Measurements from ENCODE around the gene MRPS6.

The MRPS6 gene

DNA sequence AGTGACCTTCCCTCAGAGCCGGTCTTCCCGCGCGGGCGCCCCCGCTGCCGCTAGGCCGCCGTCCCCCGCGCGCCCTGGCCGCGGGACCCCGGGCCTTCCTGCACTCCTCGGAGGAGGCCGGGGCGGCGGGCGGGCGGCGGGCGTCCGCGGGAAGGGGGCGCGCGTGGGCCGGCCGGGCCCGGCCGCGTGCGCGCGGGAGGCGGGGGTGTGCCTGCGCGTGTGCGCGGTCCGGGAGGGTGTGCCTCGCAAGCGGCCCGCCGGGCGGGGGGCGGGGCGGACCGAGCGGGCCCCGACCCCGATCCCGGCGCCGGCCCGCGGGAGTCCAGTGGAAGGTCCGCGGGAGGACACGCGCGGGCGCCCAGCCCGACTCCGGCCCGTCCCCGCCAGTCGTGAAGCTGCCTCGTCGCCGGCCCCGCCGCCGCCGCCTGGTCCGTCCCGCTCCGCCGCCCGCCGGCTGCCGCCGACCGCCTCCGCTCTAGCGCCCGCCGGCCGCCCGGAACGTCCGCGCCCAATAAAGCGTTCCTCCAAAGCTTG is 438 bp downstream of the MRPS6 start:
- TF ChIP-seq, protein P1, sequence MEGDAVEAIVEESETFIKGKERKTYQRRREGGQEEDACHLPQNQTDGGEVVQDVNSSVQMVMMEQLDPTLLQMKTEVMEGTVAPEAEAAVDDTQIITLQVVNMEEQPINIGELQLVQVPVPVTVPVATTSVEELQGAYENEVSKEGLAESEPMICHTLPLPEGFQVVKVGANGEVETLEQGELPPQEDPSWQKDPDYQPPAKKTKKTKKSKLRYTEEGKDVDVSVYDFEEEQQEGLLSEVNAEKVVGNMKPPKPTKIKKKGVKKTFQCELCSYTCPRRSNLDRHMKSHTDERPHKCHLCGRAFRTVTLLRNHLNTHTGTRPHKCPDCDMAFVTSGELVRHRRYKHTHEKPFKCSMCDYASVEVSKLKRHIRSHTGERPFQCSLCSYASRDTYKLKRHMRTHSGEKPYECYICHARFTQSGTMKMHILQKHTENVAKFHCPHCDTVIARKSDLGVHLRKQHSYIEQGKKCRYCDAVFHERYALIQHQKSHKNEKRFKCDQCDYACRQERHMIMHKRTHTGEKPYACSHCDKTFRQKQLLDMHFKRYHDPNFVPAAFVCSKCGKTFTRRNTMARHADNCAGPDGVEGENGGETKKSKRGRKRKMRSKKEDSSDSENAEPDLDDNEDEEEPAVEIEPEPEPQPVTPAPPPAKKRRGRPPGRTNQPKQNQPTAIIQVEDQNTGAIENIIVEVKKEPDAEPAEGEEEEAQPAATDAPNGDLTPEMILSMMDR (IDR thresholded peaks at IDR 0.05; ENCODE audit: unreplicated experiment in 3 of 3) = no peak
- H3K27ac Mint-ChIP-seq = peak overlapping the region; percentile 81 to 96 (median 91)
- peaks cover 22% of the 10 kb centered on the region for H3K36me3 Mint-ChIP-seq (ENCODE audit: low read depth)
- peak overlapping the region; percentile 97 to 98 (median 97) for H3K4me3 Mint-ChIP-seq
- H3K4me1 Mint-ChIP-seq = peaks cover 45% of the 10 kb centered on the region
- no peaks in the 10 kb centered on the region for H3K9me3 Mint-ChIP-seq
- no peaks in the 10 kb centered on the region for H3K27me3 Mint-ChIP-seq (ENCODE audit: low read depth)

- Mint-ChIP-seq H3K4me1 (peaks cover 47% of the 10 kb centered on the region), H3K4me3 (peak overlapping the region; percentile 97 to 98 (median 97)), H3K27me3 (ENCODE audit: low read depth) (no peaks in the 10 kb centered on the region), H3K27ac (peak overlapping the region; percentile 81 to 96 (median 91)), H3K9me3 (no peaks in the 10 kb centered on the region), H3K36me3 (ENCODE audit: low read depth) (peaks cover 25% of the 10 kb centered on the region)
- TF ChIP-seq, protein P1 (IDR thresholded peaks at IDR 0.05; ENCODE audit: unreplicated experiment in 3 of 3) = no peak
These were observed 1.1 kb downstream of the MRPS6 start for GRCh38 chr21:34074283-34075090.

DNA sequence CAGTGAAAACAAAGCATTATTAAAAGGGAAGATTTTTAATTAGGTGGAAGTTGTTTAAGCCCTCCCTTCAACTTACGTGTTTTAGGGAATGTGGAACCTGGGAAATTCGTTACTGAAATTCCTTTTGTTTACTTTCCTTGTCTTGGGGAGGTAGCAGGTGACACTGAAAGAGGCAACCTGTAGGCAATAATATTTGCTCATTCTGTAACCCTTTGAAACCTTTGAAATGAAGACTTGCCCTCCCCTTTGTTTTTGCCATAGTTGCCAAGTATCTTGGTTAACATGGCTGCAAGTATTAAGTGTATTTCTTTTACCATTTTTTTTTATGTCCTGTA is 1.7 kb downstream of the MRPS6 start:
- Mint-ChIP-seq H3K4me3 (peak overlapping the region; percentile 97 to 98 (median 97)), H3K36me3 (ENCODE audit: low read depth) (peaks cover 30% of the 10 kb centered on the region), H3K4me1 (peaks cover 52% of the 10 kb centered on the region), H3K9me3 (no peaks in the 10 kb centered on the region), H3K27me3 (ENCODE audit: low read depth) (no peaks in the 10 kb centered on the region), H3K27ac (peak overlapping the region; percentile 81 to 96 (median 91))
- TF ChIP-seq, protein P1 (IDR thresholded peaks at IDR 0.05; ENCODE audit: unreplicated experiment in 3 of 3) = no peak

DNA sequence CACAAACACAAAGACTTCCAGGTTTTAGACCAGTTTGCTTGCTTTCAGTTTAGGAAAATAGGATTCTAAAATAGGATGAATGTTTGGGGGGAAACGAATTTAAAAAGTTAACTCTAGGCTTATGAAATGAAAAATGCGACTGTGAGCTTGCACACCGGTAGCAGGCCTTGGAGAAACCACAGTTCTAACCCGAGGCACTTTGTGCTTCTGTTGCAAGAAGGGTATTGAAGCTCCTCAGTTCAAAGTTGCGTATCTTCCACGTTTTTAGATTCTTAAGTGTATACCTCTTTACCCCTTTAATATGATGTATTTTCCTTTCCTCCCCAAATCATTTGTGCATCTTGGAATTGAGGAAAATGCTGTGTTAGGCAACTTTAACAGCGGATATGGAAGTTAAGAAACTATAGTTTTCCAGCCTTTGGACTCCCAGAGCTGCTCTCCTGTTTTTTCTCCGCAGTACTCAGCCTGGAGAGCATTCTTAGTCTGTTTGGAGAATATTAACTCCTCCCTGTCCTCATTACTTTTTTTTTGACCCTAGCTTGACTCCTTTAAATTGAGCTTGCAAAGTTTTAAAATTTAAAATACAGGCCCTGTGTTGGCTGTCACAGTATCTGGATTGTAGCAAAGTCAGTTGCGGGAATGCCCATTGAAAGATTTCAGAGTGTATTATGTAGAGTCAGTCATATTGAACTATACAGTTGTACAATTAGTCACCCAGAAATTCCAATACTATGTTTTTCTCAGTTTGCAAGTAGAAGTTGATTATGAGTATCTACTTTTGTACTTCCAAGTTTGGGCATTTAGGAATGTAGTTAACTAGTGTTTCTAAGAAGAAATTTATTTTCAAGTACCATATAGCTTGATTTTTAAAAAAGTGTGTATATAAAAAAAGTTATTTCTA is 2.6 kb downstream of the MRPS6 start:
- Mint-ChIP-seq H3K36me3 (ENCODE audit: low read depth) (peaks cover 39% of the 10 kb centered on the region), H3K27me3 (ENCODE audit: low read depth) (no peaks in the 10 kb centered on the region), H3K27ac (peak overlapping the region; percentile 81 to 96 (median 81)), H3K4me1 (peaks cover 52% of the 10 kb centered on the region), H3K4me3 (peak overlapping the region; percentile 97 to 98 (median 97)), H3K9me3 (no peaks in the 10 kb centered on the region)
- TF ChIP-seq, protein P1 (IDR thresholded peaks at IDR 0.05; ENCODE audit: unreplicated experiment in 3 of 3) = no peak

- H3K4me3 Mint-ChIP-seq = peak overlapping the region in 2 of 3 experiments; percentile 43 to 59
- TF ChIP-seq, protein P1 (IDR thresholded peaks at IDR 0.05; ENCODE audit: unreplicated experiment in 3 of 3) = no peak
- H3K4me1 Mint-ChIP-seq = peaks cover 52% of the 10 kb centered on the region
- peaks cover 45% of the 10 kb centered on the region for H3K36me3 Mint-ChIP-seq (ENCODE audit: low read depth)
- H3K27me3 Mint-ChIP-seq (ENCODE audit: low read depth) = no peaks in the 10 kb centered on the region
- peak overlapping the region in 1 of 3 experiments; percentile 3 for H3K27ac Mint-ChIP-seq
- no peaks in the 10 kb centered on the region for H3K9me3 Mint-ChIP-seq
These were observed 3.5 kb downstream of the MRPS6 start for GRCh38 chr21:34076835-34077234.
